NCI-H1092 treated with DMSO at 0.1 percent for 48 hours (cell line): ENCODE data around the gene PAFAH1B1.

Source experiments
- DNase-seq: peaks from one replicate; lab custom pipeline; 2025; lab: John Stamatoyannopoulos, UW

Gene PAFAH1B1

DNA sequence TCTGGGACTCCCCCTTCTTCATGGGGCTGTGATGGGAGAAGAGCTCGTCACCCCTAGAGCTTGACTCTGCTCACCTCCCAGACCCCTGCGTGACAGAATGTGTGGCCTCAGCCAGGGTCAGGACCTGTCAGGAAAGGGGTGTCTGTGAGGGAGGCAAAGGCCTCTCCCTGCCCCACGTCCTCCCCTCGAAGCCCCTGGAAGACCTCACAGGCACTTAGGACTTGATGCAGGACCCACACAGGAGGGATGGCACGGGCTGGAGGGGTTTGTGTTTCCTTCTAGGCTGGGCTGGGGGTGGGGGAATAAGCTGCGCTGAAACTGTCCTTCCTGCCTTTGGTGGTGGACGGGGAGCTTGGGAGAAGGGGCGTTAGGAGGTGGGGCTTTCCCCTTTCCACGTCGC, 129.2 kb downstream of the PAFAH1B1 start:
- DNase-seq: no peak

DNA sequence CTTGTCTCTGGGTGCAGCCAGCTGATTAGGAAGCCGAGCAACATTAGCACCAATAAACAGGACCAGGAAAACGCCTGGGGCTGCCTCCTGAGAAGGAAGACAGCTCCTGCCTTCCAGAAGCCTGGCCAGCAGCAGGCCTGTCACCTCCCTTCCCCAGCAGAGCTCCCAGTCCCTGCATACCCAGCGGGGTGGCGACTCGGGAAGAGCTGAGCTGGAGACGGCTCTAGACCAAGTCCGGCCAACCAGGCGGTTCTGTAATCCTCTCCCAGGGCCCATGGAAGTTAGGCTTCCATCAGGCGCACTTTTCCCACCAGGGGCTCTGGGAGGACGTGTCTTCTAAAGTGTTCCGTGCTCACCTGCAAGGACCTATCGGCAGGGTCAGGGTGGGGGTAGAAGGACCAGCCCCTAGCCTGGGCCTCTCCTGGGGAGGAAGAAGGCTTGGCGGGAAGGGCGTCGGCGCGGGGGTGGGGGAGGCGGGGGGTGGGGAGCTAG, 130.1 kb downstream of the PAFAH1B1 start:
- DNase-seq: no peak

DNA sequence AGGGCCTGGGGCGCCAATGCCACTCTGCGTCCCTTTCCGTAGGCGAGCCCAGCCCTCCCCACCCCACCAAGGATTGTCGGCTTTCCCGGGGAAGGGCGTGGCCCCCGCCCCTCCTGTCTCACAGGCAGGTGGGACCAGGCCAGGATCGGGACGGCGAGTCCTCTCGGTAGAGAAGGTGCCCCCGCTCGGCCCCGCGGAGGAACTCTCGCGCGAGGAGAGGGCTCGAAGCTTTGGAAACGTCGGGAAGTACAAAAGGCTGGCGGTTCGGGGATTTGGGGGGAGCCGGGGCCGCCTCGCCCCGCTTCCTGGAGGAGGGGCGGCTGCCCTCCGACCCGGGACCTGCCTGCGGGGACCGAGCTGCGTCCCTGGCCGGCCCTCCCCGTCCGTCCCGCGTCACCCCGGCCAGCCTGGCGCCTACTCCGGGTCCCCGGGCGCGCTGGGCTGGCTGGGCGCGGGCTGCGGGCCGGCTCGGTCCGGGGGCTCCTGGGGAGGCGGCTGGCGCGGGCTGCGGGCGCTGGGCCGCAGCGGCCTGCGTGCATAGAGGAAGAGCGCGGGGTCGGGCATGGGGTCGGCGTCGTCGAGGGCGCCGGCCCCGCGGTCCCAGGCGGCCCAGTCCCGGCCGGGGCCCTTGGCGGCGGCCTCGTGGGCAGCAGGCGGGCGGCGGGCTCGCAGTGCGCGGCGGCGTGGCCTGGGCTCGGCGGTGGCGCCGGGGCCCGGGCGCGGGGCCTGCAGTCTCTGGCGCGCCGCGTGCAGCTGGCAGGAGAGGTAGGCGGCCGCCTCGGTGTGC, 130.7 kb downstream of the PAFAH1B1 start:
- no peak for DNase-seq

DNA sequence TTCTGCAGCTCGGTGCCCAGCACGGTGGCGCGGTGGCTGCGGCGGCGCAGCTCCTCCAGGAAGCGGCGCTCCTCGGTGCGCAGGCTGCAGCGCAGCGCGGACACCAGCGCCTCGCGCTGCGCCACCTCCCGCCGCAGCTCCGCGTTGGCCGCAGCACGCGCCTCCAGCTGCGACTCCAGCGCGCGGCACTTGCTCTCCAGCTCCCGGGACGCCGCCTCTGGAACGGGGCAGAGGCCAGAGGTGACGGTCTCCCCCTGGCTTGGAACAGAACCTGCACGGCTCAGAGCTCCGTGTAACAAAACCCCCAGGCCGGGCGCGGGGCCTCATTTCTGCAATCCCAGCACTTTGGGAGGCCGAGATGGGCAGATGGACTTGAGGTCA, 131.3 kb downstream of the PAFAH1B1 start:
- no peak for DNase-seq

DNA sequence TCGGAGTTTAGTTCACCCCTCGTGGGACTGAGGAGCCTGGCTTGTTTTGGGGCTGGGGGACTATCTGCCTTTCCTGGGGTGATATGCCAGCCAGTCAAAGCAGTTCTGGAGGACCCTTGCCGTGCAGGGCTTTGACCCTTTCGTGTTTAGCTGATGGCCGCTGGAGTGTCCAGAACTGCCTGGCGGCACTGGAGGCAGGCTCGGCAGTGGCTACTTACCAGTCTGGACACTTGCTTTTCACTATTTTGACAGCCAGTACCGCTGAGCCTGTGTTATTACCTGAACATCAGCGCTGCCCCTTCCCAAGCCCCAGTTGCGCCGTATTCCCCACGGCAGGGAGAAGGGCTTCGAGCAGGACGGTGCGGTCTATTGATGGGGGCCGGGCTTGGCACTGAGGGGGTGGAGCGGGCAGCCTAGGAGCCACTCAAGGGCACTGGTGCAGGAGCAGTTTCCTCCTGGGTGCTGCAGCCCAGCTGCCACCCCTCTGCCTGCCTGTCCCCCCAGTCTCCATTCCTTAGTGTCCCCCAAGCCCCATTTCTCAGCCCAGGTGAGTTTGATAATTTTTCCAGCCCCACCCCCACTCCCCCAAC, 137.4 kb downstream of the PAFAH1B1 start:
- no peak for DNase-seq

DNA sequence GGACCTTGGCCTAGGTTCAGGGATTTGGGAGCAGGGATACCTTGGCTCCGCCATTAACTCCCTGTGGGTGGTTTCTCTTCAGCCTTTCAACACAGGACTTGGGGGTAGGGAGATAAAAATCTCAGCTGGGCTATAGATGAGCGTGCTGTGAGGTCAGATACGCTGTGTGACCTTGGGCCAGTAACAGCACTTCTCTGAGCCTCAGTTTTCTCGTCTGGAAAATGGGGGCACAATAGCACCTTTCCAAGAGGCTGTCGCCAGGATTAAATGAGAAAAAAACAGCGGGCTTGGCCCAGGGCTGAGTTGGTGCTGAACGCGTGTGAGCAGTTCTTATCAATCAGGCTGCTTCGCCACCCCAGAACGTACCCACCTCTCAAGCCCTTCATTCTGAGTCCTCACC, 138.4 kb downstream of the PAFAH1B1 start:
- DNase-seq: no peak

DNA sequence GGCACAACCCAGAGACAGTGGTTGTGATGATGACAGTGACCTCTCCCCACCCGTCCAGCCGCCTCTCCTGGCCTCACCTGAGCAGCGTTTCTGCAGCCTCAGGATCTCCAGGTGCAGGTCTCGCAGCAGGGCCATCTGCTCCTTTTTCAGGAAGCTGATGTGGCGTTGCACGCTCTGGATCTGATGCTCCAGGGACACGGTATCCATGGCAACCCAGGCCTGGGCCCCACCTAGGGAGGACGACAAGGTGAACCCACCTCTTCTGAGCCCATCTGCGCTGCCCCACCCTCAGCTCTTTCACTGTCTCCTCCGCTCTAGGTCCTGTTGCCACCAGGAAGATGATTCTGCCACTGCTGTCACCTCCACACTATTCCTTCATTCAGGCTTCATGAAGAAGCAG, 141.5 kb downstream of the PAFAH1B1 start:
- DNase-seq: no peak
